Neural progenitor cell (in vitro differentiated cells): Measurements from ENCODE around the gene TRHDE. TPM values are rescaled to one million over a fixed set of nuclear protein-coding genes. Genes with fewer than 3 reads are reported as not detected.

Source experiments
- DNase-seq: peaks from one replicate; pipeline ENCODE4 v3.0.0-alpha.2; 2016; ENCODE audit warnings: low spot score
- H2AFZ ChIP-seq: fragments of 200-600 bp; sonication (generic); replicated peaks from 2 replicates; pipeline ENCODE4 v1.6.1; 2016; ENCODE audit warnings: antibody characterized with exemption
- H3F3A ChIP-seq: fragments of 200-600 bp; sonication (generic); 2 replicates; pipeline ENCODE4 v1.6.1; 2016; ENCODE audit warnings: antibody characterized with exemption, low read depth
- H3K27ac ChIP-seq: fragments of 200-600 bp; sonication (generic); 2 replicates; pipeline ENCODE4 v1.5.1; 2016; ENCODE audit warnings: mild to moderate bottlenecking
- H3K27me3 ChIP-seq: fragments of 200-600 bp; sonication (generic); 2 replicates; pipeline ENCODE4 v1.6.1; 2016; ENCODE audit warnings: mild to moderate bottlenecking, moderate library complexity
- H3K36me3 ChIP-seq: fragments of 200-600 bp; sonication (generic); 2 replicates; pipeline ENCODE4 v1.5.1; 2016
- H3K4me1 ChIP-seq: fragments of 200-600 bp; sonication (generic); 2 replicates; pipeline ENCODE4 v1.6.1; 2016; ENCODE audit warnings: mixed run types
- H3K4me2 ChIP-seq: fragments of 200-600 bp; sonication (generic); 2 replicates; pipeline ENCODE4 v1.6.1; 2016
- H3K4me3 ChIP-seq: fragments of 200-600 bp; sonication (generic); 2 replicates; pipeline ENCODE4 v1.5.1; 2016
- H3K79me2 ChIP-seq: fragments of 200-600 bp; sonication (generic); 2 replicates; pipeline ENCODE4 v1.6.1; 2016; ENCODE audit warnings: low read depth
- H3K9ac ChIP-seq: fragments of 200-600 bp; sonication (generic); 2 replicates; pipeline ENCODE4 v1.6.1; 2016
- H3K9me3 ChIP-seq: fragments of 200-600 bp; sonication (generic); 2 replicates; pipeline ENCODE4 v1.5.1; 2016; ENCODE audit warnings: low read depth
- H4K20me1 ChIP-seq: fragments of 200-600 bp; sonication (generic); 2 replicates; pipeline ENCODE4 v1.6.1; 2016; ENCODE audit warnings: low read depth
- H3K27ac Mint-ChIP-seq: 3 replicates; pipeline ENCODE4 v1.8.0; 2021; ENCODE audit warnings: mixed read lengths
- H3K27me3 Mint-ChIP-seq: 2 replicates; pipeline ENCODE4 v1.8.0; 2022; ENCODE audit warnings: low read depth, mild to moderate bottlenecking, inconsistent platforms, moderate library complexity, mixed read lengths; ENCODE audit not compliant: insufficient read depth
- H3K36me3 Mint-ChIP-seq: 3 replicates; pipeline ENCODE4 v1.8.0; 2021; ENCODE audit warnings: mixed read lengths
- H3K4me1 Mint-ChIP-seq: 3 replicates; pipeline ENCODE4 v1.8.0; 2021; ENCODE audit warnings: mixed read lengths
- H3K4me3 Mint-ChIP-seq: 3 replicates; pipeline ENCODE4 v1.8.0; 2021; ENCODE audit warnings: mild to moderate bottlenecking, moderate library complexity, mixed read lengths
- H3K9me3 Mint-ChIP-seq: 3 replicates; pipeline ENCODE4 v1.8.0; 2020; ENCODE audit warnings: mixed read lengths
- EZH2 ChIP-seq: fragments of 200-600 bp; sonication (generic); IDR thresholded peaks from 2 replicates; pipeline ENCODE4 v1.6.1; 2017; ENCODE audit warnings: antibody characterized with exemption, mild to moderate bottlenecking, moderate library complexity
- EZH2phosphoT487 ChIP-seq: fragments of 200-600 bp; sonication (generic); IDR thresholded peaks from 2 replicates; pipeline ENCODE4 v1.6.1; 2017; ENCODE audit warnings: antibody characterized with exemption
- total RNA-seq: library from RNA; depleted of rRNA; stranded (reverse); fragments of >200 nt; gene quantifications from 2 replicates; pipeline ENCODE4 v1.2.3, GENCODE V29; 2015; ENCODE audit warnings: low replicate concordance
- TF ChIP-seq, protein P1 (sequence below): fragments of 200-600 bp; sonication (generic); IDR thresholded peaks from 2 replicates; pipeline ENCODE4 v1.5.1; 2017; ENCODE audit warnings: antibody characterized with exemption, mild to moderate bottlenecking

Gene TRHDE
- total RNA-seq, 1 donor from 2014 or later = 4.5 TPM

DNA sequence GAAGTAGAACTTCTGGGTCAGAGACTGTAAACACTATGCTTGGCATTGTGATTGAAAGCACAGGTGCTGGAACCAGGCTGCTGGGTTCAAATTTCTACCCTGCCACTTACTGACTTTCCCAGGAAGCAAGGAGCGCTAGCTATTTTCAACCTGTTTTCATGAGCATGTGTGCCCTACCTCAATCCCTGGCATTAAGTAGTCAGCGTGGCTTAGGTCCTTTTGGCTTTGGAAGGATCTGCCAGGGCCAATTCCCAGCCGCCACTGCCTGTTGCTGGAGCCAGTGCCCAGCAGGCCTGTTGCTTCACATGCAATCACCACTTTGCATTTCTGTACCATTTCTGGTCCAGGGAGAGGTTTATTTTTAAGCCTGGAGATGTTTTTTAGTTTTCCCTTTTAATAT lies 196.3 kb downstream of the TRHDE start:
- Mint-ChIP-seq H3K27me3 (peaks cover 4% of the 10 kb centered on the region), H3K9me3 (no peaks in the 10 kb centered on the region), H3K4me3 (no peak overlapping the region), H3K27ac (no peak overlapping the region), H3K36me3 (no peaks in the 10 kb centered on the region), H3K4me1 (peaks cover 4% of the 10 kb centered on the region)
- H3F3A ChIP-seq = no peaks in the 10 kb centered on the region
- H3K9ac ChIP-seq = no peak overlapping the region
- no peak overlapping the region for H3K4me2 ChIP-seq
- peaks cover 7% of the 10 kb centered on the region for H3K4me1 ChIP-seq
- H3K9me3 ChIP-seq = no peaks in the 10 kb centered on the region
- H3K27ac ChIP-seq = no peak overlapping the region
- TF ChIP-seq EZH2phosphoT487 (no peak), EZH2 (no peak)
- TF ChIP-seq, protein P1, sequence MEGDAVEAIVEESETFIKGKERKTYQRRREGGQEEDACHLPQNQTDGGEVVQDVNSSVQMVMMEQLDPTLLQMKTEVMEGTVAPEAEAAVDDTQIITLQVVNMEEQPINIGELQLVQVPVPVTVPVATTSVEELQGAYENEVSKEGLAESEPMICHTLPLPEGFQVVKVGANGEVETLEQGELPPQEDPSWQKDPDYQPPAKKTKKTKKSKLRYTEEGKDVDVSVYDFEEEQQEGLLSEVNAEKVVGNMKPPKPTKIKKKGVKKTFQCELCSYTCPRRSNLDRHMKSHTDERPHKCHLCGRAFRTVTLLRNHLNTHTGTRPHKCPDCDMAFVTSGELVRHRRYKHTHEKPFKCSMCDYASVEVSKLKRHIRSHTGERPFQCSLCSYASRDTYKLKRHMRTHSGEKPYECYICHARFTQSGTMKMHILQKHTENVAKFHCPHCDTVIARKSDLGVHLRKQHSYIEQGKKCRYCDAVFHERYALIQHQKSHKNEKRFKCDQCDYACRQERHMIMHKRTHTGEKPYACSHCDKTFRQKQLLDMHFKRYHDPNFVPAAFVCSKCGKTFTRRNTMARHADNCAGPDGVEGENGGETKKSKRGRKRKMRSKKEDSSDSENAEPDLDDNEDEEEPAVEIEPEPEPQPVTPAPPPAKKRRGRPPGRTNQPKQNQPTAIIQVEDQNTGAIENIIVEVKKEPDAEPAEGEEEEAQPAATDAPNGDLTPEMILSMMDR = no peak
- H3K79me2 ChIP-seq = no peaks in the 10 kb centered on the region
- no peaks in the 10 kb centered on the region for H3K27me3 ChIP-seq
- no peak overlapping the region for H3K4me3 ChIP-seq
- DNase-seq = no peak
- no peak overlapping the region for H2AFZ ChIP-seq
- no peaks in the 10 kb centered on the region for H3K36me3 ChIP-seq
- no peaks in the 10 kb centered on the region for H4K20me1 ChIP-seq

DNA sequence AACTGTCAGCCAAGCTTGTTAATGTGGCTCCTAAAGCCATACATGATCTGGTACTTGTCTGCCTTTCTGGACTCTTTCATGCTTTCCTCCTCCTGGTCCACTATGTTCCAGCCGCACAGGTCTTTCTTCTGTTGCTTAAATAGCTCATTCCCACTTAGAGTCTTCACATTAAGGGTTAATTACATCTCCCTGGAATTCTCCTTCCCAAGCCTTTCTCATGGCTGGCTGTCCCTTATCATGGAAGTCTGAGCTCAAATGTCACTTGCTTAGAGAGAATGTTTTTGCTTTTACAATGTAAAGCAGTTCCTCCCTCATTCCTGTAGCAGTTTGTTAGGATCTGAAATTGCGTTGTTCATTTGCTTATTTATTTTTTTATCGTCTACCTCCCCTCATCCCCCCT lies 199.6 kb downstream of the TRHDE start:
- DNase-seq = peak; percentile 32
- H3K9me3 ChIP-seq = no peaks in the 10 kb centered on the region
- TF ChIP-seq, protein P1 = no peak
- TF ChIP-seq EZH2phosphoT487 = no peak
- TF ChIP-seq EZH2 = no peak
- peak overlapping the region; percentile 92 for H2AFZ ChIP-seq
- H3K27ac Mint-ChIP-seq = no peak overlapping the region
- no peak overlapping the region for H3K27ac ChIP-seq
- no peak overlapping the region for H3K4me3 Mint-ChIP-seq
- H3K4me3 ChIP-seq = no peak overlapping the region
- H3K27me3 Mint-ChIP-seq = peaks cover 6% of the 10 kb centered on the region
- peaks cover 4% of the 10 kb centered on the region for H3K4me1 Mint-ChIP-seq
- no peaks in the 10 kb centered on the region for H3F3A ChIP-seq
- H4K20me1 ChIP-seq = no peaks in the 10 kb centered on the region
- no peaks in the 10 kb centered on the region for H3K36me3 ChIP-seq
- H3K4me1 ChIP-seq = peaks cover 7% of the 10 kb centered on the region
- no peak overlapping the region for H3K9ac ChIP-seq
- no peaks in the 10 kb centered on the region for H3K9me3 Mint-ChIP-seq
- no peaks in the 10 kb centered on the region for H3K27me3 ChIP-seq
- no peaks in the 10 kb centered on the region for H3K79me2 ChIP-seq
- H3K4me2 ChIP-seq = peak overlapping the region; percentile 50
- no peaks in the 10 kb centered on the region for H3K36me3 Mint-ChIP-seq

DNA sequence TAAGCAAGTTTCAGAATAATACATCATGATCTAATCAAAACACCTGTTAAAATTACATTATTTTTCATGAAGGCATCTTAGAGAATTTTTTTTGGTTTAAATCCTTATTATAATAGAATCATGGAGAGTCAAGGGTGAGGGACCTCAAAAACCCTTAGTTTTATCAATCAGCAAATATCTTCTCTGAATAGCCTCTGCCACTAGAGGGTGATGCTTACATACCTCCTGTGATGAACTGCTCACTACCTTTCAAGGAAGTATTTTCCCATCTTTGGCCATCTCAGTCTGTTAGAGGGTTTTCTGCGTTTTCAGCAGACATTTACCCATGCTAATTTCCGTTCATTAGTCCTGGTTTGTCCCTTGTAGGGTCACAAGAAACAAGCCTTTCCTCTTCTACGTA lies 200.2 kb downstream of the TRHDE start:
- H3K9ac ChIP-seq = no peak overlapping the region
- no peak overlapping the region for H3K4me3 ChIP-seq
- H2AFZ ChIP-seq = peak overlapping the region; percentile 92
- no peaks in the 10 kb centered on the region for H3K36me3 Mint-ChIP-seq
- no peaks in the 10 kb centered on the region for H3K9me3 Mint-ChIP-seq
- DNase-seq = no peak
- TF ChIP-seq EZH2phosphoT487 = no peak
- no peaks in the 10 kb centered on the region for H3K36me3 ChIP-seq
- H3K27ac Mint-ChIP-seq = no peak overlapping the region
- peaks cover 6% of the 10 kb centered on the region for H3K27me3 Mint-ChIP-seq
- H4K20me1 ChIP-seq = no peaks in the 10 kb centered on the region
- H3K9me3 ChIP-seq = no peaks in the 10 kb centered on the region
- no peaks in the 10 kb centered on the region for H3F3A ChIP-seq
- no peak overlapping the region for H3K27ac ChIP-seq
- H3K4me1 ChIP-seq = peaks cover 7% of the 10 kb centered on the region
- H3K4me1 Mint-ChIP-seq = peaks cover 4% of the 10 kb centered on the region
- no peaks in the 10 kb centered on the region for H3K27me3 ChIP-seq
- H3K4me3 Mint-ChIP-seq = no peak overlapping the region
- H3K79me2 ChIP-seq = no peaks in the 10 kb centered on the region
- peak overlapping the region; percentile 50 for H3K4me2 ChIP-seq

DNA sequence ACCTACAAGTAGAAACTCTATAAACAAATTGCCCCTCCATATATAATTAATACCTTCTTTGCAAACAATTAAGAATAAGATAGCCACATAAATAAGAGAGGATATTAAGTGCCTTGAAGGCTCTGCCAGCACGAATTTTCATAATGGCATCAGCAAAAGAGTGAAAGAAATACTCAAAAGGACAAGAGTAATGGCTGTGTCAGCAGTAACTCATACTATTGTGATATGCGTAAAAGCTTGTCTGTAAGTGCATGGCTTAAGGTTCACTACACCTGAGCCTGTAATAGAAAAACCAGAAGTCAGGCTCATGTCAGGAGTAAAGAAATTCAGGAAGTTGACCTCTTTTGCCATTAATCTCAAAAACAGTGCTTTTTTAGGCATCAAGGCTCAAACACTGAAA lies 204.1 kb downstream of the TRHDE start:
- H3K9ac ChIP-seq = no peak overlapping the region
- H3K27ac ChIP-seq = no peak overlapping the region
- Mint-ChIP-seq H3K36me3 (no peaks in the 10 kb centered on the region), H3K9me3 (no peaks in the 10 kb centered on the region), H3K4me3 (no peak overlapping the region), H3K27me3 (peaks cover 3% of the 10 kb centered on the region), H3K4me1 (peaks cover 4% of the 10 kb centered on the region), H3K27ac (no peak overlapping the region)
- H3K9me3 ChIP-seq = no peaks in the 10 kb centered on the region
- H4K20me1 ChIP-seq = no peaks in the 10 kb centered on the region
- no peaks in the 10 kb centered on the region for H3F3A ChIP-seq
- H3K4me3 ChIP-seq = no peak overlapping the region
- H3K27me3 ChIP-seq = no peaks in the 10 kb centered on the region
- peaks cover 7% of the 10 kb centered on the region for H3K4me1 ChIP-seq
- no peak for DNase-seq
- no peak for TF ChIP-seq EZH2
- TF ChIP-seq, protein P1 = no peak
- no peak for TF ChIP-seq EZH2phosphoT487
- H3K4me2 ChIP-seq = no peak overlapping the region
- H3K79me2 ChIP-seq = no peaks in the 10 kb centered on the region
- H3K36me3 ChIP-seq = no peaks in the 10 kb centered on the region
- H2AFZ ChIP-seq = no peak overlapping the region
